HepG2 (cell line): ENCODE data around the gene PLEKHG2. TPM values are rescaled to one million over a fixed set of nuclear protein-coding genes. Genes with fewer than 3 reads are reported as not detected.

ENCODE experiments used
- ATF7-NPFF ChIP-seq: sonication (generic); formaldehyde crosslinking; IDR thresholded peaks from 2 replicates; pipeline ENCODE4 v1.8.1; 2023; ENCODE audit warnings: mild to moderate bottlenecking, low read depth, missing genetic modification reagents, moderate library complexity
- FOXJ3 ChIP-seq: sonication (generic); formaldehyde crosslinking; IDR thresholded peaks from 2 replicates; pipeline ENCODE4 v1.4.0; 2020; ENCODE audit warnings: missing genetic modification reagents, mild to moderate bottlenecking, borderline replicate concordance
- GATAD2A ChIP-seq: IDR thresholded peaks from 2 replicates; pipeline ENCODE4 v1.6.1; 2016
- KLF6 ChIP-seq: IDR thresholded peaks from 2 replicates; pipeline ENCODE4 v1.8.0; 2016; ENCODE audit warnings: missing biosample characterization, missing genetic modification reagents
- PITX1 ChIP-seq: sonication (generic); formaldehyde crosslinking; IDR thresholded peaks from 2 replicates; pipeline ENCODE4 v1.5.1; 2020; ENCODE audit warnings: mild to moderate bottlenecking, missing genetic modification reagents
- RNF2 ChIP-seq: fragments of 450-650 bp; conservative IDR thresholded peaks from 2 replicates; pipeline ENCODE4 v1.6.1; 2016; ENCODE audit warnings: low read depth
- SOX5 ChIP-seq: IDR thresholded peaks from 2 replicates; pipeline ENCODE4 v1.6.1; 2016; ENCODE audit warnings: borderline replicate concordance
- ZMAT3 ChIP-seq: sonication (generic); formaldehyde crosslinking; conservative IDR thresholded peaks from 2 replicates; pipeline ENCODE4 v1.7.0; 2021; ENCODE audit warnings: missing genetic modification reagents
- ZNF331 ChIP-seq: sonication (generic); formaldehyde crosslinking; IDR thresholded peaks from 2 replicates; pipeline ENCODE4 v1.4.0; 2020; ENCODE audit warnings: missing genetic modification reagents
- ZNF616 ChIP-seq: sonication (generic); formaldehyde crosslinking; IDR thresholded peaks from 2 replicates; pipeline ENCODE4 v1.5.0; 2020; ENCODE audit warnings: low read depth, mild to moderate bottlenecking, missing genetic modification reagents
- ZNF674 ChIP-seq: sonication (generic); formaldehyde crosslinking; IDR thresholded peaks from 2 replicates; pipeline ENCODE4 v1.5.0; 2020; ENCODE audit warnings: low read depth, mild to moderate bottlenecking, missing genetic modification reagents
- ZNF792 ChIP-seq: IDR thresholded peaks from 2 replicates; pipeline ENCODE4 v1.6.1; 2016
- polyA plus RNA-seq, 8 experiments: library from polyadenylated mRNA; depleted of rRNA in 3 of 8; stranded (reverse) in 7 of 8; unstranded in 1 of 8; fragments of >200 nt; fragmentation: Illumina TruSeq in 4 of 8; extraction: Trizol in 4 of 8; gene quantifications; 2 replicates each; pipeline versions ENCODE4 v1.2.1 to v1.2.3, GENCODE V29; 2011 to 2016; ENCODE audit warnings: low read depth in 4 of 8, missing spikeins in 1 of 8, mixed read lengths in 1 of 8; ENCODE audit not compliant: insufficient read depth in 1 of 8
- total RNA-seq, 5 experiments: library from RNA; depleted of rRNA; stranded (reverse); fragments of >200 nt; fragmentation: Illumina TruSeq; extraction: Trizol; gene quantifications; 2 replicates each; pipeline ENCODE4 v1.2.3, GENCODE V29; 2016; ENCODE audit warnings: low read depth in 1 of 5
- TF ChIP-seq, protein P1 (sequence below): IDR thresholded peaks from 2 replicates; pipeline ENCODE4 v1.6.1; 2018; ENCODE audit warnings: missing genetic modification reagents
- TF ChIP-seq, protein P2 (sequence below): sonication (generic); formaldehyde crosslinking; IDR thresholded peaks from 2 replicates; pipeline ENCODE4 v1.4.0; 2020; ENCODE audit warnings: mild to moderate bottlenecking, missing genetic modification reagents
- TF ChIP-seq, protein P3 (sequence below): sonication (generic); formaldehyde crosslinking; IDR thresholded peaks from 2 replicates; pipeline ENCODE4 v1.5.1; 2020; ENCODE audit warnings: missing genetic modification reagents, mild to moderate bottlenecking, borderline replicate concordance
- TF ChIP-seq, protein P4 (sequence below): sonication (generic); formaldehyde crosslinking; IDR thresholded peaks from 2 replicates; pipeline ENCODE4 v1.4.0; 2020; ENCODE audit warnings: missing genetic modification reagents
- TF ChIP-seq, protein P5 (sequence below): sonication (generic); formaldehyde crosslinking; IDR thresholded peaks from 2 replicates; pipeline ENCODE4 v1.5.1; 2020; ENCODE audit warnings: mild to moderate bottlenecking, missing genetic modification reagents, borderline replicate concordance
- TF ChIP-seq, protein P6 (sequence below): conservative IDR thresholded peaks from 2 replicates; pipeline ENCODE4 v1.6.1; 2018; ENCODE audit warnings: missing genetic modification reagents

PLEKHG2 gene
- total and polyA plus RNA-seq, 2 of the 13 experiments (the other 11 are each of a cell fraction or from before 2014, with no cell fraction given), result 3.6 to 6.8 TPM

DNA sequence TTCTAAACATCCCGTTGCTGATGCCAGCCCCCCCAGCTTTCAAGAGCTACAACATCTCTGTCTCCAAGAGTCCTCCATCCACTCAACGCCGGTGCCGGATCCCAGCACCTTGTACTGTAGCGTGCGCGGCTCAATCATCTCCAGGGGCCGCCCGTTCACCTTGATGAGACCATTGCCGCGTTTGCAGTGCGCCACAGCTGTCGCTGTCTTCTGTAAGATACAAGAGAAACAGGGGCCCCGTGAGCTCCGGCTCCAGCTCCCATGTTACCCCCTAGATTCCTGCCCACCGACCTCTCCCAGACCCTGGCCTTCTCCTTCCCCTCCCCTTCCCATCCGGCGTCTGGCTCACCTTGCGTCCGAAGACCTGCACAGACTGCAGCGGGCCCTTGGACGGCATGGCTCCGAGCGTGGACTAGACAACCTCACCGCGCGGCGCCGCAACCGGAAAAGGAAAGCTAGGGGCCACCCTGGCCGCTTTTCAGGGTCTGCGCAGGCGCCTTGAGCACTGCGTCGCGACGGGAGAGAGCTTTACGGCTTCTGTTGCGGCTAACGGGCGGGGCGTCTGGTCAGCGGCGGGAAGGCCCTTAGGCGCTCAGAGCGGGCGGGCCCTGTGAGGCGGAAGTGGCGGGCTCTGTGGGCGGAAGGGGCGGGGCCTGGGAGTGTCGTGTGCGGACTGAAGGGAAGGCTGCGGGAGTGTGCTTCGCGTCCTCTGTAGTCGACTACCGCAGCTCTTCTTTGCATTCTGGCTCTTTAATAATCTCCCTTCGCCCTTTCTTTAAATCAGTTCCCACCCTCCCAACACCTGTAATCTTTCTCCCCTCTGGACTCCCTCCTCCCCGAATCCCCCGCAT, 23.3 kb downstream of the PLEKHG2 start, which contains the start of gene RPS16 (continued):
- TF ChIP-seq RNF2 (peak; percentile 62), ZNF331 (CRISPR knock-in tag) (peak; percentile 82), GATAD2A (peak; percentile 72), ZMAT3 (CRISPR knock-in tag) (peak; percentile 73), ATF7-NPFF (CRISPR knock-in tag) (peak; percentile 75; the same call in 1 of the 2 replicates), ZNF674 (CRISPR knock-in tag) (no peak), ZNF792 (CRISPR knock-in tag) (peak; percentile 77; the same call in 1 of the 2 replicates), KLF6 (CRISPR knock-in tag) (peak; percentile 89), SOX5 (CRISPR knock-in tag) (peak; percentile 64), PITX1 (CRISPR knock-in tag) (peak; percentile 63; the same call in 1 of the 2 replicates), FOXJ3 (CRISPR knock-in tag) (peak; percentile 57), ZNF616 (peak; percentile 88)
- TF ChIP-seq, protein P1, sequence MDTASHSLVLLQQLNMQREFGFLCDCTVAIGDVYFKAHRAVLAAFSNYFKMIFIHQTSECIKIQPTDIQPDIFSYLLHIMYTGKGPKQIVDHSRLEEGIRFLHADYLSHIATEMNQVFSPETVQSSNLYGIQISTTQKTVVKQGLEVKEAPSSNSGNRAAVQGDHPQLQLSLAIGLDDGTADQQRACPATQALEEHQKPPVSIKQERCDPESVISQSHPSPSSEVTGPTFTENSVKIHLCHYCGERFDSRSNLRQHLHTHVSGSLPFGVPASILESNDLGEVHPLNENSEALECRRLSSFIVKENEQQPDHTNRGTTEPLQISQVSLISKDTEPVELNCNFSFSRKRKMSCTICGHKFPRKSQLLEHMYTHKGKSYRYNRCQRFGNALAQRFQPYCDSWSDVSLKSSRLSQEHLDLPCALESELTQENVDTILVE (CRISPR knock-in tag), result peak; percentile 97
- TF ChIP-seq, protein P2, sequence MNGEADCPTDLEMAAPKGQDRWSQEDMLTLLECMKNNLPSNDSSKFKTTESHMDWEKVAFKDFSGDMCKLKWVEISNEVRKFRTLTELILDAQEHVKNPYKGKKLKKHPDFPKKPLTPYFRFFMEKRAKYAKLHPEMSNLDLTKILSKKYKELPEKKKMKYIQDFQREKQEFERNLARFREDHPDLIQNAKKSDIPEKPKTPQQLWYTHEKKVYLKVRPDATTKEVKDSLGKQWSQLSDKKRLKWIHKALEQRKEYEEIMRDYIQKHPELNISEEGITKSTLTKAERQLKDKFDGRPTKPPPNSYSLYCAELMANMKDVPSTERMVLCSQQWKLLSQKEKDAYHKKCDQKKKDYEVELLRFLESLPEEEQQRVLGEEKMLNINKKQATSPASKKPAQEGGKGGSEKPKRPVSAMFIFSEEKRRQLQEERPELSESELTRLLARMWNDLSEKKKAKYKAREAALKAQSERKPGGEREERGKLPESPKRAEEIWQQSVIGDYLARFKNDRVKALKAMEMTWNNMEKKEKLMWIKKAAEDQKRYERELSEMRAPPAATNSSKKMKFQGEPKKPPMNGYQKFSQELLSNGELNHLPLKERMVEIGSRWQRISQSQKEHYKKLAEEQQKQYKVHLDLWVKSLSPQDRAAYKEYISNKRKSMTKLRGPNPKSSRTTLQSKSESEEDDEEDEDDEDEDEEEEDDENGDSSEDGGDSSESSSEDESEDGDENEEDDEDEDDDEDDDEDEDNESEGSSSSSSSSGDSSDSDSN (CRISPR knock-in tag), result peak; percentile 63
- TF ChIP-seq, protein P3, sequence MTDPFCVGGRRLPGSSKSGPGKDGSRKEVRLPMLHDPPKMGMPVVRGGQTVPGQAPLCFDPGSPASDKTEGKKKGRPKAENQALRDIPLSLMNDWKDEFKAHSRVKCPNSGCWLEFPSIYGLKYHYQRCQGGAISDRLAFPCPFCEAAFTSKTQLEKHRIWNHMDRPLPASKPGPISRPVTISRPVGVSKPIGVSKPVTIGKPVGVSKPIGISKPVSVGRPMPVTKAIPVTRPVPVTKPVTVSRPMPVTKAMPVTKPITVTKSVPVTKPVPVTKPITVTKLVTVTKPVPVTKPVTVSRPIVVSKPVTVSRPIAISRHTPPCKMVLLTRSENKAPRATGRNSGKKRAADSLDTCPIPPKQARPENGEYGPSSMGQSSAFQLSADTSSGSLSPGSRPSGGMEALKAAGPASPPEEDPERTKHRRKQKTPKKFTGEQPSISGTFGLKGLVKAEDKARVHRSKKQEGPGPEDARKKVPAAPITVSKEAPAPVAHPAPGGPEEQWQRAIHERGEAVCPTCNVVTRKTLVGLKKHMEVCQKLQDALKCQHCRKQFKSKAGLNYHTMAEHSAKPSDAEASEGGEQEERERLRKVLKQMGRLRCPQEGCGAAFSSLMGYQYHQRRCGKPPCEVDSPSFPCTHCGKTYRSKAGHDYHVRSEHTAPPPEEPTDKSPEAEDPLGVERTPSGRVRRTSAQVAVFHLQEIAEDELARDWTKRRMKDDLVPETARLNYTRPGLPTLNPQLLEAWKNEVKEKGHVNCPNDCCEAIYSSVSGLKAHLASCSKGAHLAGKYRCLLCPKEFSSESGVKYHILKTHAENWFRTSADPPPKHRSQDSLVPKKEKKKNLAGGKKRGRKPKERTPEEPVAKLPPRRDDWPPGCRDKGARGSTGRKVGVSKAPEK (CRISPR knock-in tag), result no peak
- TF ChIP-seq, protein P4, sequence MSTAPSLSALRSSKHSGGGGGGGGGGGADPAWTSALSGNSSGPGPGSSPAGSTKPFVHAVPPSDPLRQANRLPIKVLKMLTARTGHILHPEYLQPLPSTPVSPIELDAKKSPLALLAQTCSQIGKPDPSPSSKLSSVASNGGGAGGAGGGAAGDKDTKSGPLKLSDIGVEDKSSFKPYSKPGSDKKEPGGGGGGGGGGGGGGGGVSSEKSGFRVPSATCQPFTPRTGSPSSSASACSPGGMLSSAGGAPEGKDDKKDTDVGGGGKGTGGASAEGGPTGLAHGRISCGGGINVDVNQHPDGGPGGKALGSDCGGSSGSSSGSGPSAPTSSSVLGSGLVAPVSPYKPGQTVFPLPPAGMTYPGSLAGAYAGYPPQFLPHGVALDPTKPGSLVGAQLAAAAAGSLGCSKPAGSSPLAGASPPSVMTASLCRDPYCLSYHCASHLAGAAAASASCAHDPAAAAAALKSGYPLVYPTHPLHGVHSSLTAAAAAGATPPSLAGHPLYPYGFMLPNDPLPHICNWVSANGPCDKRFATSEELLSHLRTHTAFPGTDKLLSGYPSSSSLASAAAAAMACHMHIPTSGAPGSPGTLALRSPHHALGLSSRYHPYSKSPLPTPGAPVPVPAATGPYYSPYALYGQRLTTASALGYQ (CRISPR knock-in tag), result peak; percentile 52; the same call in 1 of the 2 replicates
- TF ChIP-seq, protein P5, sequence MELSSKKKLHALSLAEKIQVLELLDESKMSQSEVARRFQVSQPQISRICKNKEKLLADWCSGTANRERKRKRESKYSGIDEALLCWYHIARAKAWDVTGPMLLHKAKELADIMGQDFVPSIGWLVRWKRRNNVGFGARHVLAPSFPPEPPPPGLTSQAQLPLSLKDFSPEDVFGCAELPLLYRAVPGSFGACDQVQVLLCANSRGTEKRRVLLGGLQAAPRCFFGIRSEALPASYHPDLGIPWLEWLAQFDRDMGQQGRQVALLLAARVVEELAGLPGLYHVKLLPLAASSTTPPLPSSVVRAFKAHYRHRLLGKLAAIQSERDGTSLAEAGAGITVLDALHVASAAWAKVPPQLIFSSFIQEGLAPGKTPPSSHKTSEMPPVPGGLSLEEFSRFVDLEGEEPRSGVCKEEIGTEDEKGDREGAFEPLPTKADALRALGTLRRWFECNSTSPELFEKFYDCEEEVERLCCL, result no peak
- TF ChIP-seq, protein P6, sequence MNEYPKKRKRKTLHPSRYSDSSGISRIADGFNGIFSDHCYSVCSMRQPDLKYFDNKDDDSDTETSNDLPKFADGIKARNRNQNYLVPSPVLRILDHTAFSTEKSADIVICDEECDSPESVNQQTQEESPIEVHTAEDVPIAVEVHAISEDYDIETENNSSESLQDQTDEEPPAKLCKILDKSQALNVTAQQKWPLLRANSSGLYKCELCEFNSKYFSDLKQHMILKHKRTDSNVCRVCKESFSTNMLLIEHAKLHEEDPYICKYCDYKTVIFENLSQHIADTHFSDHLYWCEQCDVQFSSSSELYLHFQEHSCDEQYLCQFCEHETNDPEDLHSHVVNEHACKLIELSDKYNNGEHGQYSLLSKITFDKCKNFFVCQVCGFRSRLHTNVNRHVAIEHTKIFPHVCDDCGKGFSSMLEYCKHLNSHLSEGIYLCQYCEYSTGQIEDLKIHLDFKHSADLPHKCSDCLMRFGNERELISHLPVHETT, result no peak; the same call in none of the 2 replicates
